Smooth muscle cell (in vitro differentiated cells): ENCODE results near the gene TMEM132D. TPM values are rescaled to one million over a fixed set of nuclear protein-coding genes. Genes with fewer than 3 reads are reported as not detected.

Experiments
- DNase-seq: peaks from one replicate; lab custom pipeline; 2025; ENCODE audit not compliant: unreplicated experiment; lab: John Stamatoyannopoulos, UW
- H2AFZ ChIP-seq: fragments of 200-600 bp; sonication (generic); 2 replicates; pipeline ENCODE4 v1.6.0; 2016; ENCODE audit warnings: antibody characterized with exemption, low read depth, mild to moderate bottlenecking
- H3F3A ChIP-seq: fragments of 200-600 bp; sonication (generic); 2 replicates; pipeline ENCODE4 v1.6.0; 2017; ENCODE audit warnings: antibody characterized with exemption, low read depth
- H3K27ac ChIP-seq: fragments of 200-600 bp; sonication (generic); 2 replicates; pipeline ENCODE4 v1.5.1; 2016; ENCODE audit warnings: low read depth, mild to moderate bottlenecking
- H3K27me3 ChIP-seq: fragments of 200-600 bp; sonication (generic); 2 replicates; pipeline ENCODE4 v1.6.1; 2016; ENCODE audit warnings: low read depth, mild to moderate bottlenecking
- H3K36me3 ChIP-seq: fragments of 200-600 bp; sonication (generic); 2 replicates; pipeline ENCODE4 v1.5.1; 2016; ENCODE audit warnings: low read depth
- H3K4me1 ChIP-seq: fragments of 200-600 bp; sonication (generic); 2 replicates; pipeline ENCODE4 v1.5.1; 2016; ENCODE audit warnings: low read depth
- H3K4me2 ChIP-seq: fragments of 200-600 bp; sonication (generic); 2 replicates; pipeline ENCODE4 v1.6.0; 2016; ENCODE audit warnings: mild to moderate bottlenecking
- H3K4me3 ChIP-seq: fragments of 200-600 bp; sonication (generic); 2 replicates; pipeline ENCODE4 v1.5.1; 2016; ENCODE audit warnings: mild to moderate bottlenecking
- H3K79me2 ChIP-seq: fragments of 200-600 bp; sonication (generic); 2 replicates; pipeline ENCODE4 v1.6.0; 2016; ENCODE audit warnings: low read depth, mild to moderate bottlenecking
- H3K9ac ChIP-seq: fragments of 200-600 bp; sonication (generic); 2 replicates; pipeline ENCODE4 v1.6.0; 2016; ENCODE audit warnings: low read depth
- H3K9me3 ChIP-seq: fragments of 200-600 bp; sonication (generic); replicated peaks from 2 replicates; pipeline ENCODE4 v1.5.1; 2016; ENCODE audit warnings: low read depth
- H4K20me1 ChIP-seq: fragments of 200-600 bp; sonication (generic); 2 replicates; pipeline ENCODE4 v1.6.0; 2016; ENCODE audit warnings: low read depth
- WGBS: methylation state at CpG from one replicate; pipeline ENCODE4 v1.1.7; 2016; ENCODE audit warnings: low lambda C conversion rate; 5-methylcytosine and 5-hydroxymethylcytosine counted together
- polyA plus RNA-seq: library from polyadenylated mRNA; unstranded; fragments of >200 nt; fragmentation: Nextera tagmentation; extraction: Ambion mirVana; gene quantifications from 2 replicates; pipeline ENCODE4 v1.2.1, GENCODE V29; 2016
- total RNA-seq: library from RNA; depleted of rRNA; stranded (reverse); fragments of >200 nt; gene quantifications from 2 replicates; pipeline ENCODE4 v1.2.3, GENCODE V29; 2014
- TF ChIP-seq, protein P1 (sequence below): fragments of 200-600 bp; sonication (generic); IDR thresholded peaks from 2 replicates; pipeline ENCODE4 v1.5.1; 2017; ENCODE audit warnings: borderline replicate concordance, mild to moderate bottlenecking, antibody characterized with exemption; ENCODE audit not compliant: insufficient read depth, poor library complexity, severe bottlenecking

Gene TMEM132D
- total and polyA plus RNA-seq, 2 experiments from 2014 or later: not detected

DNA sequence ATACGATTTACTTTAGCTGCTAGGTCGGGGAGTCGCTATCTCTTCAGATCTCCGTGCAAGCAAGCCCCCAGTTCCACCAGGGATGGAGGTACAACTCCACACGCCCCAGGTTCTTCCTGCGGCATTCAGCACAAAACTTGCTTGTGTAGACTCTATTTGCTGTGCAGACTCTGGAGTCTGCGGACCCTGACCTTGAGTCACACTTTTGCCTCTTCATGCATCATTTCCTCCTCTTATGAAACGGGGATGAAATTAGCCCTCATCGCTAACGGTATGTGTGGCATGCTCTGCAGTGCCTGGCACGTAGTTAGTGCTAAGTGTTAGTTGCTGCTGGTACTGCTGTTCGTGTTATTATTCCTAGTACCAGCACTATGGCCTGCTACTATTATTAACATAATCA is 84.4 kb downstream of the TMEM132D start:
- Histone ChIP-seq H3K4me3 (no peak overlapping the region), H3F3A (no peaks in the 10 kb centered on the region), H3K79me2 (no peaks in the 10 kb centered on the region), H4K20me1 (no peaks in the 10 kb centered on the region), H3K27me3 (no peaks in the 10 kb centered on the region), H2AFZ (no peak overlapping the region), H3K9me3 (no peaks in the 10 kb centered on the region), H3K4me2 (no peak overlapping the region), H3K27ac (no peak overlapping the region), H3K9ac (no peak overlapping the region), H3K36me3 (no peaks in the 10 kb centered on the region), H3K4me1 (no peaks in the 10 kb centered on the region)
- no peak for DNase-seq
- TF ChIP-seq, protein P1, sequence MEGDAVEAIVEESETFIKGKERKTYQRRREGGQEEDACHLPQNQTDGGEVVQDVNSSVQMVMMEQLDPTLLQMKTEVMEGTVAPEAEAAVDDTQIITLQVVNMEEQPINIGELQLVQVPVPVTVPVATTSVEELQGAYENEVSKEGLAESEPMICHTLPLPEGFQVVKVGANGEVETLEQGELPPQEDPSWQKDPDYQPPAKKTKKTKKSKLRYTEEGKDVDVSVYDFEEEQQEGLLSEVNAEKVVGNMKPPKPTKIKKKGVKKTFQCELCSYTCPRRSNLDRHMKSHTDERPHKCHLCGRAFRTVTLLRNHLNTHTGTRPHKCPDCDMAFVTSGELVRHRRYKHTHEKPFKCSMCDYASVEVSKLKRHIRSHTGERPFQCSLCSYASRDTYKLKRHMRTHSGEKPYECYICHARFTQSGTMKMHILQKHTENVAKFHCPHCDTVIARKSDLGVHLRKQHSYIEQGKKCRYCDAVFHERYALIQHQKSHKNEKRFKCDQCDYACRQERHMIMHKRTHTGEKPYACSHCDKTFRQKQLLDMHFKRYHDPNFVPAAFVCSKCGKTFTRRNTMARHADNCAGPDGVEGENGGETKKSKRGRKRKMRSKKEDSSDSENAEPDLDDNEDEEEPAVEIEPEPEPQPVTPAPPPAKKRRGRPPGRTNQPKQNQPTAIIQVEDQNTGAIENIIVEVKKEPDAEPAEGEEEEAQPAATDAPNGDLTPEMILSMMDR: no peak
- 90% methylated on average over 12 of the region's 12 CpGs for WGBS

DNA sequence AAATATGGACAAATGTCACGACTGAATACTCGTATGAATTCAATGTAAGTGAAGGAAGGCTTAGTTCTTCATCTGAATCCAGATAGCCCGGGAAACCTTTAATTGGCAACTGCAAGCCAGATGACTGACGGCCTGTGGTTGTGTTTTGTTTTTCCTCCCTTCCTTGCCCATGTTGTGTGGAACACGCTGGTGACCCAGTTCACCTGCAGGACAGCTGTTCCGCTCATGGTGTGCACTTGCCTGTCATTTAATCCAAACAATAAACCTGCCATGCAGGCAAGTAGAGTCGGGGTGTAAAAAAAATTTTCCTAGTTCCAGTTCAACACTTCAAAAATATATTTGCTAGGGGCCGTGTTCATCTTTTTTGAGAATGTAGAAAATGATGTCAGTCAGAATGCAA is 88.0 kb downstream of the TMEM132D start:
- Histone ChIP-seq H3K27me3 (no peaks in the 10 kb centered on the region), H3K4me2 (no peak overlapping the region), H4K20me1 (no peaks in the 10 kb centered on the region), H3K9me3 (no peaks in the 10 kb centered on the region), H3K9ac (no peak overlapping the region), H3K4me3 (no peak overlapping the region), H3K79me2 (no peaks in the 10 kb centered on the region), H3K4me1 (no peaks in the 10 kb centered on the region), H3K27ac (no peak overlapping the region), H3F3A (no peaks in the 10 kb centered on the region), H2AFZ (no peak overlapping the region), H3K36me3 (no peaks in the 10 kb centered on the region)
- no peak for DNase-seq
- WGBS: 79% methylated on average over 8 of the region's 8 CpGs
- TF ChIP-seq, protein P1: no peak

DNA sequence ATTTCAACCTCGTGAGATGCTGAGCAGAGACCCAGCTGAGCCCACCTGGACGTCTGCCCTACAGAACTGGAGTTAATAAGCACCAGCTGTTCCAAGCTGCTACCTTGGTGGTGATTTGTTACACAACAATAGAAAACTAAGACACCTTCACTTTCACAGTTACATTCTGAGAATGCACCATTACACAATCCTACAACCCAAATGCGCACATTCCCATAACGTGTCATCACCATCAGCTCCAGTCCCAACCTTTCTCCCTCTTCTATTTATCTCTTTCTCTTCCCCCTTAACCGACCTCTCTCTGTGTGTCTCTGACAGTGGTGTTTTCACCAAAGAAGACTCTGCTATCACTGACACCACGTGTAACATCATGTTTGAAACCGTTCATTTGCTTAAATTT is 91.9 kb downstream of the TMEM132D start:
- no peak for DNase-seq
- no peak overlapping the region for H3K4me3 ChIP-seq
- H3F3A ChIP-seq: no peaks in the 10 kb centered on the region
- H3K4me2 ChIP-seq: no peak overlapping the region
- no peak overlapping the region for H3K27ac ChIP-seq
- H4K20me1 ChIP-seq: no peaks in the 10 kb centered on the region
- TF ChIP-seq, protein P1: no peak
- WGBS: 82% methylated on average over 7 of the region's 7 CpGs
- no peak overlapping the region for H3K9ac ChIP-seq
- no peaks in the 10 kb centered on the region for H3K79me2 ChIP-seq
- H3K4me1 ChIP-seq: no peaks in the 10 kb centered on the region
- no peaks in the 10 kb centered on the region for H3K9me3 ChIP-seq
- H2AFZ ChIP-seq: no peak overlapping the region
- H3K27me3 ChIP-seq: no peaks in the 10 kb centered on the region
- H3K36me3 ChIP-seq: no peaks in the 10 kb centered on the region

DNA sequence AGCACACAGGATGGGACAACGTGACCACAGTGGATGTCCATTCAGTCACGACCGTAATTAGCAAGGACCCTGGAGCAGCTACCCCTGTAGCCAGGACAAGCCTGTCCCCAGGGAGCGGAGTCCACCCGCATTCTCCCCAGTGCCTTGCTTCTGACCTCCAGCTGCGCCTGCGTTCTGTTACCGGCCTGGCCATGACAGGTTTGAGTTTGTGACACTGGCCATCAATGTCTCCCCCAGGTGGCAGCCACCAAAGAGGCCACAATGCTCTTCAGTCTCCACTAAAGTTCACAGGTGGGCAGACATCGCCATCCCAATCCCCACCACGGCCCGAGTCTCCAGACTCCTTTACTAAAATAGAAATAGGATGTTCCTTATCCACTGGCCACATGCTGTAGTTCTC is 96.7 kb downstream of the TMEM132D start:
- no peak overlapping the region for H3K4me2 ChIP-seq
- no peak overlapping the region for H3K27ac ChIP-seq
- H3K36me3 ChIP-seq: no peaks in the 10 kb centered on the region
- no peaks in the 10 kb centered on the region for H3K9me3 ChIP-seq
- H3F3A ChIP-seq: no peaks in the 10 kb centered on the region
- H3K9ac ChIP-seq: no peak overlapping the region
- no peak overlapping the region for H3K4me3 ChIP-seq
- 87% methylated on average over 11 of the region's 11 CpGs for WGBS
- no peak for DNase-seq
- TF ChIP-seq, protein P1: no peak
- no peaks in the 10 kb centered on the region for H4K20me1 ChIP-seq
- H2AFZ ChIP-seq: no peak overlapping the region
- no peaks in the 10 kb centered on the region for H3K27me3 ChIP-seq
- H3K4me1 ChIP-seq: no peaks in the 10 kb centered on the region
- no peaks in the 10 kb centered on the region for H3K79me2 ChIP-seq
